Glomerular endothelial cell (primary cell): ENCODE results near the gene NKG7. TPM values are rescaled to one million over a fixed set of nuclear protein-coding genes. Genes with fewer than 3 reads are reported as not detected.

Experiments used
- DNase-seq: peaks from one replicate; pipeline ENCODE4 v3.0.0-alpha.2; 2011; ENCODE audit warnings: low read depth, low spot score; ENCODE audit errors: extremely low read depth
- total RNA-seq: library from RNA; depleted of rRNA; stranded (reverse); fragments of >200 nt; gene quantifications from 2 replicates; pipeline ENCODE4 v1.2.3, GENCODE V29; 2015

NKG7 gene
- total RNA-seq, 1 donor from 2014 or later = not detected

- no peak for DNase-seq
Measured at GRCh38 chr19:51338563-51339312, 33.7 kb downstream of the NKG7 start.

- DNase-seq = no peak
Measured at GRCh38 chr19:51337861-51338562, 34.4 kb downstream of the NKG7 start.

DNA sequence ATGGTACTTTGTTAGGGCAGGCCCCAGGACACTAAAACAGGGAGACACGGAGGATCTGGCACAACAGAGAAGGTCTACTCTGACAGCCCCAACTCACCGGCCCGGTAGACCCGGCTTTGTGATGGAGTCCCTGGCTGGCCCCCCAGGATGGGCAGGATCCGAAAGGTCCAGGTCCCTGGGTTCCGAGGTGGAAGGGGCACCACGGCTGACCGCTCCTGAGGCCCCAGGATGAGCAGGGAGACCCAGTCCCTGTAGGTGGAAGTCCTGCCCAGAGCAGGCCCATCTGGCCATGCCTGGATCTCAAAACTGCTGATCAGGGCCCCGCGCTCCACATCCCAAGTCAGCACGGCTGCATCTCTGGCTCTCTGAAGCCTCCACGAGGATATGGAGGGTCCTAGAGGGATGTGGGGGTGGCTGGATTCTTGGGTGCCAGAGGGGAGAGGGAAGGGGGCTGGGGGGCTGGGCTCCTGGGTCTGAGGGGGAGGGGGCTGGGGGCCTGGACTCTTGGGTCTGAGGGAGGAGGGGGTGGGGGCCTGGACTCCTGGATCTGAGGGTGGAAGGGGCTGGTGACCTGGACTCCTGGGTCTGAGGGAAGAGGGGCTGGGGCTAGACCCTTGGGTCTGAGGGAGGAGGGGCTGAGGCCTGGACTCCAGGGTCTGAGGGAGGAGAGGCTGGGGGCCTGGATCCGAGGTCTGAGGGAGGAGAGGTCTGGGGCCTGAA, 35.2 kb downstream of the NKG7 start:
- DNase-seq = no peak

DNA sequence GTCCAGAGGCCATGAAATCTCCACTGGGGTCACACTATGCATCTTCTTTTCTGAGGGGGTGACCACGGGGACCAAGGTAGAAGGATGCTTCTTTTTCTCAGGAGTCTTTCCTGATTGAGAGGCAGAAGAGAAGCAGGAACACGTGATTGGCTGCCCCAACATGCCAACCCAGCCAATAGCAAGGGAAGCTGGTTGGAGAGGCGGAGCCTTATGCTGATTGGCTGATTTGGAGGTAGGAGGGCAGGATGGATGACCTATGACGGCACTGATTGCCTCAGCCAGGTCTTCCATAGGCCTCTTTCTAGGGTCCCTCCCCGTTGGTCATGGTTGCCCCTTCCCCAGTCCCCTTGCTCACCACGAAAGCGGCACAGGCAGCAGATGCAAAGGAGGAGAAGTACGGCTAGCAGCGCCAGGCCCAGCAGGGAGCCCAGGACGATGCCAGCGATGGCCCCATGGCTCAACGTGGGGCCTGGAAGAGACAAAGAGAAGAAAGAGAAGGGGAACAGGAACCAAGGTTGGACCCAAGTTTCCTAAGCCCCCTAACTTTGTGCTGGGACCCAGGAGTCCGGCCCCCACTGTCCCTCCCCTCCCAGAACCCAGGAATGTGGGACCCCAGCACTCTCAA, 38.5 kb downstream of the NKG7 start:
- DNase-seq = no peak

GRCh38 chr19:51331716-51332115, 40.7 kb downstream of the NKG7 start:
- DNase-seq = no peak

DNA sequence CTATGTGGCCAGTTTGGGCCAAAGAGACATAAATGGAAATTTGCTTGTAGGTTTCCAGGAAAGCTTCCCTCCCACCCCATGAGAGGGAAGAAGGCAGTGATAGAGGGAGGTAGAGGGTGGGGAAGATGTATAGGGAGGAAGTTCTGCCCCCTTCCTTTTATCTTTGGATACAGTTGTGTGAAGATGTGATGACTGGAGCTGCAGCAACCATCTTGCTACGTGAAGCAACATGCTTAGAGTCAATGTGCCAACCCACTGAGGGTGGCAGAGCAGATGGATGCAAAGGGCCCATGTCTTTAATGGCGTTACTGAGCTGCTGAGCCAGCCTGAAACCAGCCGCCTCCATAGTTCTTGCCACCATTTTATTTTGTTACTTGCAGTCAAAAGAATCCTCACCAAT, 41.3 kb downstream of the NKG7 start:
- DNase-seq = no peak

- no peak for DNase-seq
Measured at GRCh38 chr19:51330366-51330765, 42.1 kb downstream of the NKG7 start.

DNA sequence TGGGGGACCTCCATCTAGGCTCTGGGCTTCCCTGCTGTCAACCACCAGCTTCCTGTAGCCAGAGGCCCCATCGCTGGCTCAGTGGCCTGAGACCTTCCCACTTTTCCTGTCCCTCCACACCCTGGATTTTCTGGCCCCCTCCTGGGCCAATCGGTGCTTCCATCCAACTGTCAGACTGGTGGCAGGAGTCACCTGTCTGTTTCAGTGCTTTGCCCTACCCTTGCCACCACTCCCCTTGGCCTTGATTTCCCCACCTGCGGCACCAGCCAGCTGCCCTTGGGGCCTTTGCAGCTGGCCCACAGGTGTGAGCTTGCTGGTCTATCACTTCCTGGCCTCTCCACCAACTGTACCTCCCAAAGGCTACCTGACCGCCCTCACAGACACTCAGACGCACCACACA, 43.0 kb downstream of the NKG7 start:
- no peak for DNase-seq

DNA sequence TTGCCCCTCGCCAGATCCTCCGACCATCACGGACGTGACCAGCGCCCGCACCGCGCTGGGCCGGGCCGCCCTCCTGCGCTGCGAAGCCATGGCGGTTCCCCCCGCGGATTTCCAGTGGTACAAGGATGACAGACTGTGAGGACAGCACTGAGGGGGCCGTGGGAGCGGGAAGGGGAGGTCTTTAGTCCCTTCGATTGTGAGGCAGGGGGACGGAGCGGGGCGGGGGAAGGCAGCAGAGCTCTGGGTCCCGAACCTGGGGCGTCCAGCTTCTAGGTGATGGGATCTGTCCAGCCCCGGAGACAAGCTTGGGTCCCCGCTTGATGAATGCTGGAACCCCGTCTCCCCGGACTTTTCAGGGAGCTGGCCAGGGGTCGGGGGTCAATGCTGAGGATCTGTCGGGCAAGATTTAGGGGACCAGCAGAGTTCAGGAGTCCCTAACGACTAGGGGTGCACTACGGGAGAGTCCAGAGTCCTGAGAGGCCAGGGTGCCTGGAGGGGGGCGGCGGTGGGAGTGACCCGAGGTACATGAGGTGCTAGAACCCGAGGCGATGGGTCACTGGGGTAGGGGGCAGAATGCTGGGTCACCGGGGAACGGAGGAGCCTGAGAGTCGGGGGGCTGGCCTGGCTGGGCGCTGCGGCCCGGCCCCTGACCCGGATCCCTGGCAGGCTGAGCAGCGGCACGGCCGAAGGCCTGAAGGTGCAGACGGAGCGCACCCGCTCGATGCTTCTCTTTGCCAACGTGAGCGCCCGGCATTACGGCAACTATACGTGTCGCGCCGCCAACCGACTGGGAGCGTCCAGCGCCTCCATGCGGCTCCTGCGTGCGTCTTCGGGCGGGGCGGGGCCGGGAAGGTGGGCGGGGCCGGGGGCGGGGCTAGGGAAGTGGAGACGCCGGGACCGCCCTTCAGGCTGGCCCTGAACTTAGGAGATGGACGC, 45.1 kb downstream of the NKG7 start:
- DNase-seq = no peak

- no peak for DNase-seq
Measured at GRCh38 chr19:51326216-51327065, 46.0 kb downstream of the NKG7 start.

- no peak for DNase-seq
Measured at GRCh38 chr19:51325161-51325976, 47.1 kb downstream of the NKG7 start.

DNA sequence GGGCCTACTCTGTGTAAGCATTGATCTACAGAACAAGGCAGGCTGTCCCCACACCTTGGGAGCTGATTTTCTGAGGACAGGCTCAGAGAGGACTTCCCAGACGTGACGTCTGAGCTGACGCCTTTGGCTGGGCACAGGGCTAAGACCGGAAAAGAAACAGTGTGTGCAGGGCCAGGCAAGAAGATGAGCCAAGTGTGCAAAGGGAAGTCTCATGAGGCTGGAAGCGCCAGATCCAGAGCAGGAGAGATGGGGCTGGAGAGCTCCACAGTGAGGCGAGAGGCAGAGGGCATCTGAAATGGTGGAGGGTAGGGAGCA, 48.3 kb downstream of the NKG7 start:
- no peak for DNase-seq

GRCh38 chr19:51323481-51324166, 48.8 kb downstream of the NKG7 start:
- DNase-seq = no peak

GRCh38 chr19:51321799-51322198, 50.7 kb downstream of the NKG7 start:
- no peak for DNase-seq
